Sciatic nerve (tissue), 2 donors: ENCODE results near the gene NCAN. TPM values are rescaled to one million over a fixed set of nuclear protein-coding genes. Genes with fewer than 3 reads are reported as not detected.
"Not testable (repeated sequence)": the region's sequence is repeated elsewhere in the genome, so short reads cannot be mapped to it uniquely, and the experiment has no call there.

ENCODE experiments used
- ATAC-seq: fragments of 200-7000 bp; cut with Tn5 transposase; one replicate; pipeline ENCODE4 v1.9.1; 2020; ENCODE audit warnings: mild to moderate bottlenecking, moderate library complexity
- DNase-seq: peaks from one replicate; pipeline ENCODE4 v3.0.0-alpha.2; 2020; ENCODE audit warnings: low spot score
- intact Hi-C: fragments of 100-400 bp; cut with DNase I; formaldehyde crosslinking; loops from one replicate; pipeline ENCODE4 v1.14.2; 2022
- total RNA-seq: library from RNA; stranded (reverse); fragmentation: NEBNext Ultra II Directional; extraction: Animal tissue kit (Norgen Biotek cat#: 25700); gene quantifications from one replicate; pipeline ENCODE4 v1.2.1, GENCODE V29; 2021
- donor health status: DM: no; HTN: no; CAD: no.
- donor health status: DM: no; HTN: no; CAD: no.

The NCAN gene
- total RNA-seq: not detected

DNA sequence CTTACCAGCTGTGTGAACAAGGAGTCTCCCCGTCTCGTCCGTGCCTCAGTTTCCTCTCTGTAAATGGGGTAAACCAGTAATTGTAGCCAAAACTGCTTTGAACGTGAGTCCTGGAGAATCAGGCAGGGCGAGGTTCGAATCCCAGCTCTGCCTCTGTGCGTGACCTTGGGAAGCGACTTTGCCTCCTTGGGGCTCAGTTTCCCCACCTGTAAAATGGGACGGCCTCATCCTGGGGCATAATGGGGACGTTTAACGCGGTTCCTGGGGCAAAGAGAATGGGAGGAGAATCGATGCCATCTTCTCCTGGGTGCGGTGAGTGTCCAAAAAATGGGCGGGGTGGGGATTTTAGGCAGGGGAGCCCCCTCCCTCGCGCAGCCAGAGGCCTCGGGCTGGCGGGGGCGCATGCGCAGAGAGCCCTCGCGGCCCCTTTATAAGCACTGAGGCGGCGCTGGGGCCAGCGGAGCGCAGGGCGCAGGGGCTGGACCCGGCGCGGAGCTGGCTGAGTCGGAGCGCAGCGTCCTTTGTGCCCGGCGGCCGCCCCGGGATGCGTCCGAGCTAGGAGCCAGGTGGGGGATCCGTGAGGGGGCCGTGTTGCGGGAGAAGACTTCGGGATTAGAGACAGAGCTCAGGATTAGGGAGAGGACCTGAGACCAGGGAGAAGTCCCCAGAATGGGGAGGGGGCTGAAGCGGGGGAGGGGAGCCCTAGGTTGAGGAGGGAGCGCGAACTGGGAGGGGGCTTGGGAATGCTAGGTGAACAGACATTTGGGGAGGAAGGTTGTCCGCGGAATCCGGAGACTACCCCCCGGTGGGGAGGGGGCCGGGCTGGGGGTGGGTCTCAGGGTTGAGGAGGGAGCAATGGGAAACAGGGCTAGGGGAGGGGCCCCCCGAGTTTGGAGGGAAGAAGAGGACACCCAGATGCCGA is at the start of gene NCAN:
NCAN (plus strand) TSS at position 460 of the 922 bp plus-strand sequence. CDS start 4,996 bp downstream, outside the sequence.
- DNase-seq (no peak), ATAC-seq (no peak)
- intact Hi-C loops: no loop called here

DNA sequence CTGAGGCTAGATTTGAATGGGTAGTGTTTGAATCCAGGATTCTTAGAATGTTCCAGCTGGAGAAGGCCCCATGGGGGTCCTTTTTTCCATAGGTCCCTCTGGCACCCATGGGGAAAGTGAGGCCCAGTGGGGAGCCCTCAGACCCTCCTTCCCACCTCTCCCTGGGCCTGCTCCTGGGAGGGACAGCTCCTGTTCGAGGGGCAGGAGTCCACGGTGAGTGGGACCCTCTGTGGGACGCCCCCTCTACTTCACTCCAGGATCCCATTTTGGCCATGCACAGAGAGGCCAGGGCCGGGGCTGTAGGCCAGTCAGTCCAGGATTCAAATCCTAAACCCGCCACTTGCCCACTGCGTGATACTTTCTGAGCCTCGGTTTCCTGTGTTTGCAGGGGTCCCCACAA is 49.3 kb upstream of the NCAN start:
- intact Hi-C loops: no loop called here
- no peak for ATAC-seq
- no peak for DNase-seq

DNA sequence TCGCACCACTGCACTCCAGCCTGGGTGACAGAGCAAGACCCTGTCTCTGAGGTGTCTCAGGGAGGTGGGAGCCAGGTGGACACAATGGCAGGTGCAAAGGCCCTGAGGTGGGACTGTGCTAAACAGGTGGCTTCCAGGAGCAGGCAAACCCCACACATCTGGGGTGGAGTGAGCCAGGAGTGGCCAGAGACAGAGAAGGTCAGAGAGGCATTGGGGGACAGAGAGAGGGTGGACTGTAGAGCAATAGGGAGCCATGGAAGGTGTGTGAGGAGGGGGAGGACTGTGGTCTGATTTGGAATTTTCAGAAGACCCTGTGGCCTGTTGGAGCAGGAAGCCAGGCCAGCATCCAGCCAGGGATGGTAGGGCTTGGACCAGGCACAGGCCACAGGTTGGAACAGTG is 46.4 kb upstream of the NCAN start:
- intact Hi-C loops: no loop called here
- no peak for ATAC-seq
- no peak for DNase-seq

DNA sequence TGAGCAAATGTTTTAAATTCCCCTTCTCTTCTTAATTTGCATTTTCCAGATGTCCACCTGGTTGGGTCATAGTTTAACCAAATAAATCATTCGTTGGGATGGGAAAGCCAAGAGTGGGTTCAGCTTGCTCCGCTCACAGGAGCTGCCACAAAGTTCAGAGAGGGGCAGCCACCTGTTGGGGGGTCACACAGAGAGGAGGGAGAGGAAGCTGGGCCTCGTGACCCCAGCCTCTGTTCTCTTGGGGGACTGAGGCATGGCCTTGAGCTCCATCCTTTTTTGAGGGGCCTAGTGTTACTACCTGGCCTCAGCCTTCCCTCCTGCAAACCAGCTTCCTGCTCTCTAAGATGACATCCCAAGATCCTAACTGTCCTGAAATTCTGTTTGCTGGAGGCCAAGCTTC is 44.1 kb upstream of the NCAN start:
- intact Hi-C loops: no loop called here
- DNase-seq (no peak), ATAC-seq (no peak)

DNA sequence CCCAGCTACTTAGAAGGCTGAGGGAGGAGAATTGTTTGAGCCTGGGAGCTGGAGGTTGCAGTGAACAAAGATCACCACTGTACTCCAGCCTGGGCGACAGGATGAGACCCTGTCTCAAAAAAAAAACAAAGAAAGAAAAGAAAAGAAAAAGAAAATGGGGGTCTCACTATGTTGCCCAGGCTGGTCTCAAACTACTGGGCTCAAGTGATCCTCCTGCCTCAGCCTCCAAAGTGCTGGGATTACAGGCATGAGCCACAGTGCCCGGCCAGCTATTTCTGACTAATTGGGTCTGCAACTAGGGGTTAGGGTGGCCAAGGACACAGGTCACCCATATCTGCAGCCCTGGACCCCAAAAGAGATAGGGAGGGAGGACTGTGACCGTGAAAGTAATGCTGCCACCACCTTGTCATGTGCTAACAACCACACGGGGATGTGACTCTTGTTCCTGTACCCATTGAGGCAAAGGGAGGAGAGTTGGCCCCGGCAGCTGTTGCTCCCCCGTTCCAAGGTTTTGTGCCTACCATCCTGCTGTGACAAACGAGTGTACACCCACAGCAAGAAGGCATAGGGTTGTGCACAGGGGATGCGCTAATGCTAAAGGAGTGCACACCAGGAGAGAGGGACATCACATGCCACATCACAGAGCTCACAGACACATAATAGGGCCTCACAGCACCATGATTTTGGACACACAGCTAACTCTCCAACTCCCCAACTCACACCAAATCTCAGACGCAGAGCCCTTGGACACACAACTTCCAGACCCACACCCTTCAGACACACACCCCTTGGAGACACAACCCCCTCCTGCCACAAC is 42.3 kb upstream of the NCAN start:
- DNase-seq (no peak), ATAC-seq (no peak)
- intact Hi-C loops: no loop called here

DNA sequence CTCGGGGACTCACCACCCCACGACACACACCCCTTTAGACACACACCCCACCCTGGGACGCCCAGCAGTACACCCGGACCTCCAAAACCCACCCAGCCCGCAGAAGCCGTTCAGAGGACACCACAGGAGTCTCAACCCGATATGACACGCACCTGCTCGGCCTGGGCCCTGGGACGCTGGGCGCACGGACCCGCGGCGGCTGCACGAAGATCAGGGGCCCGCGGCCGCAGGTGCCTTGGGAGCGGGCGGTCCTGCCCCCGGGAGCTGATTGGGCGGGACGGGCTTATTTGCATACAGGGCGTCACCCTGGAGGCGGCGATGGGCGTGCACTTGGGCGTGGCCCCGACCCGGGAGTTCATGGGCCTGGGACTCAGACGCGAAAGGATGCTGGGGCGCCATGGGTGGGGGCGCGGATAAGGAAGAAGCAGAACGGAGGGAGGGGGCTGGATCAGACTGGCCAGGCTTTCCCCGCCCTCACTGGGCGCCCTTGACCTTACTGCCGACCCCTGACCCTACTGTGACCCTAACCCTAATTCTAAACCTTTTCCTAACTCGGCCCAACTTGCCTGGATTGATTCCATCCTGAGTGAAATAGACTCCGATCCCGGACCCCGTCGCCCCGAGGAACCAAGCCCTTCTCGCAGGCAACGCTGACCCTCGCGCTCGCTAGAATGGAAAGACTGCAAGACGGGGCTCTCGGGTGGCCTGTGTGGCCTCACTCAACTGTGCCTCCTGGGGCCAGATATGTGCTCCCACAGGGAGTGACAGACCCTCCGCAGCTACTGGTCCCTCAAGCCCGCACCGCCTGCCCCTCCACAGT is 41.5 kb upstream of the NCAN start, which contains the start of gene MEF2B:
MEF2B (minus strand) TSS at position 211 of the 820 bp plus-strand sequence. CDS start 19,528 bp downstream, outside the sequence.
- intact Hi-C loops: no loop called here
- peak; percentile 82 for DNase-seq
- peak; percentile 87 for ATAC-seq

DNA sequence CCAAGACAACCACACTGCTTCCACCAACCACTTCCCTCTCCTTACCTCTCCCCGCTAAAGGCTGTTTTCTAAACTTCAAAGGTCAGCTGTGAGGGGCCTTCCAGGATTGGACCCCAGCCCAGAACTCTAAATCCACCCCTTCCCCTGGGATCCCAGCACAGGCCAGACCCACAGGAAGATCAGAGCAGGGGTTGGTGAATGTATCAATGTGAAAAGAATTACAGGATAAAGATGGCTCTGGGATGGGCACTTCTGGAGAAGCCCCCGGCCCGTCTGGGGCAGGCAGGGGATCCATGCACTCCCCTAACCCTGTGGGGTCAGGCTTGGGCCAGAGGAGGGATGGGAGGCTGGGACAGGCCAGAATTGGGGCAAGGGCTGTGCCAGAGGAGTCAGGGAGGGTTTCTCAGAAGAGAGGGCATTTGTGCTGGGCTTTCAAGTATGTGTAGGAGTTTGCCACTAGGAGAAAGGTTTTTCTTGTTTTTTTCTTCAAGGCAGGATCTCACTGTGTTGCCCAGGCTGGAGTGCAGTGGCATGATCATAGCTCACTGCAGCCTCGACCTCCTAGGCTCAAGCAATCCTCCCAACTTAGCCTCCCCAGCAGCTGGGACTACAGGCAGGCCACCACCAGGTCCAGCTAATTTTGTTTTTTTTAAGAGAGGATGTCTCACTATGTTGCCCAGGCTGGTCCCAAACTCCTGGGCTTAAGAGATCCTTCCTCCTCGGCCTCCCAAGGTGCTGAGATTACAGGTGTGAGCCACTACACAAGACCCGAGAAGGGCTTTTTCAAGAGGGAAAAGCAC is 40.7 kb upstream of the NCAN start:
- ATAC-seq: peak; percentile 6
- no peak for DNase-seq
- intact Hi-C loops: no loop called here

DNA sequence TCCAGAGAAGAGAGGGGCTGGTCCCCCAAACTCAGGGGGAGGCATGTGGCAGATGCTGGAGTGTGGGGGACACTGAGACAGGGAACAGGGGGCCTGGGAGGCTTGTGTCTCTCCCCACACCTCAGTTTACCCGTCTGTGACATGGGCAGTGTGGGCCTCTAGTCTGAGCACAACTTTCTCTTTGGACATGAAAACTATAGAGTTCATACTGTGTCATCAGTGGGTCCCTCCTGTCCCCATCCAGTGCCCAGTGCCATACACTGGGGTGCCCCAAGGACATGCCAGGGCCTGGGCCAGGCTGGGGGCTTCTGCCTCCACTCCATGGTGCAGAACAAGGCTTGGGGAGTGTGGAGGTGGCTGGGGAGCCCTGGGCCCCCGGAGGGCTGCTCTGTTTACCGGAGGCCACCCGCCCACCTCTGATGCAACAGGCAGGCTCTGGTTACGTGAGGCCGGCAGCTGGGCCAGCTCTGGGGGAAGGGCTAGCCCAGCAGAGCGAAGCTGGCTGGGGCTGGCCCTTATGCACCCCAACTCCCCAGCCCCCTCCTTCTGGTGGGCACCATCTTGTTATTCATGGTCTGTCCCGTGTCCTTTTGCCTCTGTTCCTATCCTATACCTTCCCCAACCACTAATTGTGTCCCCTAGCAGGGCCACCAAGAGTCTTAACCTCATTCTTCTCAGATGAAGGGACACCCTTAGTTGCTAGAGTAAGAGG is 39.8 kb upstream of the NCAN start:
- intact Hi-C loops: no loop called here
- ATAC-seq (peak; percentile 60), DNase-seq (no peak)

DNA sequence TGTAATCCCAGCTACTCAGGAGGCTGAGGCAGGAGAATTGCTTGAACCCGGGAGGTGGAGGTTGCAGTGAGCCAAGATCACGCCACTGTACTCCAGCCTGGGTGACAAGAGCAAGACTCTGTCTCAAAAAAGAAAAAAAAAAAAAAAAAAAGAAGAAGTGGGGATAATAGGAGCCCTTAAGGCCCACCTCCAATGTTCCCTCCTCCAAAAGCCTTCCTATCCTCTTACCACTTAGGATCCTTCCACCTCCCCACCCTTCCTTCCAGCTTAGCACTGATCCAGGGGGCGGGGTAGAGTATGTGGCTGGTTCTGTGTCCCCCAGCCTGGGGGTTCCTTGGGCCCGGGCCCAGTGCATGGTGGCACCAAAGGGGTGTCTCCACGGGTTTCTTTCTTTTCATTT is 38.5 kb upstream of the NCAN start:
- ATAC-seq, intact Hi-C loops, DNase-seq: not testable (repeated sequence)

DNA sequence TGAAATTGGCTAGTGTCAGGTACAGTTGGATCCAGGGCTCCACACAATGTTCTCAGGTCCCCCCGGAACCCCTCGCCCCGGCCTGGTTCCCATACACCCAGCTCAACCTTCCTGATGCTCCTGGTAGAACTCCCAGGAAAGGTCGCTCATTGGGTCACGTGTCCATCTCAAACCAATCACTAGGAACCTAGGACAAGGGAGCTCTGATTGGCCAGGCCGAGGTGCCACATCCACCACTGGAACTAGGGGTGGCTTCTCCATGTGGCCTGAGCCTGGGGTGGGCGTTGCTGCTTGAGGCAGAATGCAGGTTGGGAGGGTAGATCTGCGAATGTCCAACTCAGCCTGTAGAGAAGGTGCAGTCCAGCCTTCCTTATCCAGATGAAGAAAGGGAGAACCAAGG is 34.8 kb upstream of the NCAN start:
- intact Hi-C loops: no loop called here

DNA sequence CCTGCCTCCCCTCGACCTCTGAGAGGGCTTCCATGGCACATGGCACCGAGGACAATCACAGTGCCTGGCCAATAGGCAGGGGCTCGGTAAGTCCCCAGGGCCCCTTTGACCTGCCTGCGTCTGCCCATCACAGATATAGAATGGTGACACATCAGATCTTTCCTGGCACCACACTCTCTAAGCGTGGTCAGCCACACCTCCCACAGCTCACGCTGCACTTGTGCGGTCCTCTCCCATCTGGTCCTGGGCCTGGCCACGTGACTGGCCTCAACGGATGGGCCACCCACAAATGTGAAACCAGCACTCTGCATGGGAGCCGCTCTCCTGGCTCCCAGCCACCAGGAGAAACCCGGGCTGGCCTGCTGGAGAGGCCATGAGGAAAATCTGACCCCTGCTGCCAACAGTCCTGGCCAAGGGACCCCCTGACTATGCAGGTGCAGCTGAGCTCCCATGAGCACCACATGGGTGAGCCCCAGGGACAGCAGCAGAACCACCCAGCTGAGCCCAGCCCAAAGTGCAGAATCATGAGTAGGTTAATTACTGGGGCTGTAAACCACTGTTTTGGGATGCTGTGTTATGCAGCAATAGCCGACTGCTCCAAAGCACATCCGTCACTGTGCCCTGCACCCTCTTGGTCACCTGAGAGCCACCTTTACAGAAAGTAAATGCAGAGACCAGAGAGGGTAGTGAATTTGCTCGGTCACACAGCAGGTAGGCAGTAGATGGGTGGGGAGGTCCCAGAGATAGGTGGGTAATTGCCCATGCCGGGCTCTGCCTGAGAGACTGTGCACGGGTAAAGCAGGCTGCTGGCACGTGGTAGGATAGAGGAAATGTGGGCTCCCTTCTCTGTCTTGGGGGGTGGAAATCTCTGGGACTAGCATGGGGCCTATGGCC is 32.0 kb upstream of the NCAN start:
- DNase-seq (no peak), ATAC-seq (no peak)
- intact Hi-C loops: no loop called here

More for the DNA sequence above, 34.8 kb upstream of the NCAN start:
- DNase-seq (no peak), ATAC-seq (no peak)

DNA sequence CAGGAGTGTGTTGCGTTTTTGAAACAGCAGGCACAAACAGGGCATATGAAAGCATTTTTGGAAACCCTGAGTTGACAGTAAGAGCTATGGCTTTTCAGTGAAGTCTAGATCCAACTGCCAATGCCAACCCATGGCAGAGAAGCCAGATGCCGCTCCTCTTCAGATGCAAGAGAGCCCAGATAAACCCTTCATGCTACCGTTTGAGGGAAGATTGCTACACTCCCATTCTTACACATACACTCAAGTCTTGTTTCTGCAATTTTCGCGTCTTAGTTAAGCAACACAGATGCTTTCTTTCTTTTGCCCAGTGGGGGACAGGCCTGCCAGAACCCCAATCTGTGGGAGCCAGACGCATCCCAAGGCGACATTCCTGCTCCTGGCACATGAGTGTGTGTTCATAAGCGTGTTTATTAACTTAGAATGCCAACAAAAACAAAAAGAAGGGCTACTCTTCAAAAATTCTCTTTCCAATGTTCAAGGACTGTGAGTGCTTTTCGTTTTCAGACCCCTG is 30.2 kb upstream of the NCAN start:
- intact Hi-C loops: no loop called here
- ATAC-seq: peak; percentile 75

DNA sequence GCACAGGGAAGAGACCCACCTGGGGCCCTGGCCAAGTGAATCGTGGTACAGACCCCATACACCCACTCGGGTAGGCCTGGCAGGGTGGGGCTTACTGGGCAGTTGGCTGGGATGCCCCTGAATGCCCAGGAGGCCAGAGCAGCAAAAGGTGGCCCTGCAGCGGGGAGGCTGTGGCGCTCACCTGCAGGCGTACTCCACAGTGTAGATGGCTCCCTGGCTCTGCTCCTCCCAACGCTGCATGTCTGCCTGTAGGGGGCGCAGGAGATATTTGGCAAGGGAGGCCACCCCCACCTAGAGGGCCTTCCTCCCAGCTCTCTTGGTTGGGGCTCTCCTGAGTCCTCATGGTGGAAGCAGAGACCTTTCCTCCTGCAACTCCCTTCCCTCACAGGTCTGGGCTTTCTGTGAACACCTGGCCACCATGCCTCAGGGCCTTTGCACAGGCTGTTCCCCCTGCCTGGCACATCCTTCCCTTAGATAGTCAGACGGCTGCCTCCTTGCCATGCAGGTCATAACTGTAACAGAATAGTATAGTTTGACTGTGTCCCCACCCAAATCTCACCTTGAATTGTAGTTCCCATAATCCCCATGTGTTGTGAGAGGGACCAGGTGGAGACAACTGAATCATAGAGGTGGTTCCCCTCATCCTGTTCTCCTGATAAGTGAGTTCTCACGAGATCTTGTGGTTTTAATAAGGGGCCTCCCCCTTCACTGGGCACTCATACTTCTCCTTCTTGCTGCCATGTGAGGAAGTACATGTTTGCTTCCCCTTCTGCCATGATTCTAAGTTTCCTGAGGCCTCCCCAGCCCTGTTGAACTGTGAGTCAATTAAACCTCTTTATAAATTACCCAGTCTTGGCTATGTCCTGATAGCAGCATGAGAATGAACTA is 25.7 kb upstream of the NCAN start:
- DNase-seq: no peak
- ATAC-seq: no peak
- intact Hi-C loops: no loop called here

More for the DNA sequence above, 30.2 kb upstream of the NCAN start:
- DNase-seq: no peak

DNA sequence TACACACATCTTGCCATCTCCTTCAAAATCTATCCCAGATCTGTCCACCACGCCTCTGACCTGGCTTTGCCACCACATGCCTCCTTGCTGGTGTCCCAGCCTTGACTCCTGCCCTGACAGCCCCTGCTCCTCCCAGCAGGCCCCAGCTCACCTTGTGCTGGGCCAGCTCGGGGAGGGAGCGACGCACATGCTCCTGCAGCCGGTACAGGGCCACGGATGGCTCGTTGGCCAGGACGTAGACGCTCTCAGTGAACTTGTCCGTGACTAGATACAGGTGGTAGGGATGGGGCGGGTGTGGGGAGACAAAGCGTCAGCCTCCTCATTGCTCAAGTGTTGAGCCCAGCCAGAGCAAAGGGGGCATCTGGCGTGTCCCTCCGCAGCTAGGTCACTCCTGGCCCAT is 25.0 kb upstream of the NCAN start:
- no peak for ATAC-seq
- intact Hi-C loops: no loop called here
- DNase-seq: no peak

DNA sequence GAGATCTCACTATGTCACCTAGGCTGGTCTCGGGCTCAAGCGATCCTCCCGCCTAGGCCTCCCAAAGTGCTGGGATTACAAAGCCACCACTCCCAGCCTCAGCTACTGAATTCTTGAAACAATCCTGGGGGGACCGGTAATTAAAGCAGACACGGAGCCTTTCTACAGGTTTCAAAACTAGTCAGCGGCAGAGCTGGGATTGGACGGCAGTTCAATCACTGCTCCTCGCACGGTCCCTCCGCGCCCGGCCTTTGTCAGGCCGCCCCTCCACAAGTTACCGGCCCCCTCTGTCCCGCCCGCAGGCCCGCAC is 20.0 kb upstream of the NCAN start:
- intact Hi-C loops: no loop called here
- no peak for DNase-seq
- no peak for ATAC-seq
